ENCODE data around the gene CROCC2. TPM values are rescaled to one million over a fixed set of nuclear protein-coding genes. Genes with fewer than 3 reads are reported as not detected.

Gene CROCC2
- total RNA-seq, 4 donors from 2014 or later = 0.10 TPM; not detected in 3

- DNase-seq (ENCODE audit: low spot score in 2 of 2) = peak; percentile 9 to 76
- TF ChIP-seq, protein P1, sequence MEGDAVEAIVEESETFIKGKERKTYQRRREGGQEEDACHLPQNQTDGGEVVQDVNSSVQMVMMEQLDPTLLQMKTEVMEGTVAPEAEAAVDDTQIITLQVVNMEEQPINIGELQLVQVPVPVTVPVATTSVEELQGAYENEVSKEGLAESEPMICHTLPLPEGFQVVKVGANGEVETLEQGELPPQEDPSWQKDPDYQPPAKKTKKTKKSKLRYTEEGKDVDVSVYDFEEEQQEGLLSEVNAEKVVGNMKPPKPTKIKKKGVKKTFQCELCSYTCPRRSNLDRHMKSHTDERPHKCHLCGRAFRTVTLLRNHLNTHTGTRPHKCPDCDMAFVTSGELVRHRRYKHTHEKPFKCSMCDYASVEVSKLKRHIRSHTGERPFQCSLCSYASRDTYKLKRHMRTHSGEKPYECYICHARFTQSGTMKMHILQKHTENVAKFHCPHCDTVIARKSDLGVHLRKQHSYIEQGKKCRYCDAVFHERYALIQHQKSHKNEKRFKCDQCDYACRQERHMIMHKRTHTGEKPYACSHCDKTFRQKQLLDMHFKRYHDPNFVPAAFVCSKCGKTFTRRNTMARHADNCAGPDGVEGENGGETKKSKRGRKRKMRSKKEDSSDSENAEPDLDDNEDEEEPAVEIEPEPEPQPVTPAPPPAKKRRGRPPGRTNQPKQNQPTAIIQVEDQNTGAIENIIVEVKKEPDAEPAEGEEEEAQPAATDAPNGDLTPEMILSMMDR (IDR thresholded peaks at IDR 0.05) = no peak
- TF ChIP-seq POLR2A (IDR thresholded peaks at IDR 0.05) = no peak
- intact Hi-C loops (cut with DNase I; ENCODE audit: low total_unique reads) = no loop called here
- H3K4me3 ChIP-seq (ENCODE audit: low read depth, poor library complexity, severe bottlenecking) = no peak overlapping the region
- 90 to 91% methylated on average over 26 of the region's 26 CpGs for WGBS, 2 donors
Measured at GRCh38 chr2:241018051-241018891, 112.1 kb downstream of the CROCC2 start.

GRCh38 chr2:241019441-241020139, 113.5 kb downstream of the CROCC2 start:
- DNase-seq (ENCODE audit: low spot score in 2 of 2) = peak; percentile 7 to 64
- no peak overlapping the region for H3K4me3 ChIP-seq (ENCODE audit: low read depth, poor library complexity, severe bottlenecking)
- intact Hi-C loops (cut with DNase I; ENCODE audit: low total_unique reads) = no loop called here
- TF ChIP-seq POLR2A (IDR thresholded peaks at IDR 0.05) = no peak
- TF ChIP-seq, protein P1 (IDR thresholded peaks at IDR 0.05) = no peak
- 96 to 97% methylated on average over 20 of the region's 20 CpGs for WGBS, 2 donors

DNA sequence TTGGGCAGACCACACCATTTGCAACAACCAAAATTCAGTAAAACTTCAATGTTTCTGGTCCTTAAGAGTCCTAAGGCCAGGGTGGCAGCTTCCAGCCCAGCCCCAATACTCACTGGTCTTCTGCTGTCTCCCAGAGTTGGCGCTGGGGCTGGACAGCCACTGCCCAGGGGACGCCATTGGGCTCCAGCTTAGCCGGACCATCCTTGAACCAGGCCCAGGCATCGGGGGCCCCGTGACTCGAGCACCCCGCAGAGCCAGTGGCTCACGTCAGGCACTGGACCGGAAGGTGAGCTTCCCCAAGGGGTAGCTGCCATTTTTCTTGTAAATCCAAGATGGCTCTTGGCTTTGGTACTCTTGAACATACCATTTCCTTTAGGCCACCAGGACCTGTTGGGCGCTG, 114.1 kb downstream of the CROCC2 start:
- 95 to 96% methylated on average over 10 of the region's 10 CpGs for WGBS, 2 donors
- DNase-seq (ENCODE audit: low spot score in 2 of 2) = peak; percentile 4 to 81
- H3K4me3 ChIP-seq (ENCODE audit: low read depth, poor library complexity, severe bottlenecking) = no peak overlapping the region
- intact Hi-C loops (cut with DNase I; ENCODE audit: low total_unique reads) = no loop called here
- TF ChIP-seq, protein P1 (IDR thresholded peaks at IDR 0.05) = no peak

DNA sequence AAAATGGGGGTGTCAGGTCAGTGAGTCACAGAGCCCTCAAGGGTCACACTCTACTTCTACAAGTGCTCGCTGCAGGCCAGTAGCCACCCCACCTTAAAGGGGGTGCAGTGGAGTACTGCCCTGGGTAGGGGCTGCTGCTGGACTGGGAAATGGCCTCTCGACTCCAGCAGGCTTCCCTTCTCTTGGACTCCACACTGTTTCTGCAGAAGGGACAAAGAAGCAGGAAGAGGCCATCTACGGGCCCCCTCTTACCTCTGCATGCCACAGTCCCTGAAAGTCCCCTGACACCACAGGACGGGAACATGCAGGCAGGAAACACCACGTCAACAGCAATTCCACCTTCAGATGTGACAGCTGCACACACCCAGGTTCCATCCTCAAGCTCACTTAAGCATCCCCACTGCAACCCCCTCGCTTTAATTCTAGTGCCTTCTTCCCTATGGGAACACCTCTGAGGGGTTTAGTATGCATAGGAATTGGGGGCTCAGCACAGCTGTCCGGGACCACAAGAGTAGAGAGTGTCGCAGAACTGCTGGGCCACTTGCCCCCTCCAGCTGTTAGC, 114.6 kb downstream of the CROCC2 start:
- peak; percentile 6 to 70 for DNase-seq (ENCODE audit: low spot score in 2 of 2)
- intact Hi-C loops (cut with DNase I; ENCODE audit: low total_unique reads) = no loop called here
- TF ChIP-seq, protein P1 (IDR thresholded peaks at IDR 0.05) = no peak
- TF ChIP-seq POLR2A (IDR thresholded peaks at IDR 0.05) = no peak
- no peak overlapping the region for H3K4me3 ChIP-seq (ENCODE audit: low read depth, poor library complexity, severe bottlenecking)
- WGBS, 2 donors = 88 to 95% methylated on average over 8 of the region's 8 CpGs

DNA sequence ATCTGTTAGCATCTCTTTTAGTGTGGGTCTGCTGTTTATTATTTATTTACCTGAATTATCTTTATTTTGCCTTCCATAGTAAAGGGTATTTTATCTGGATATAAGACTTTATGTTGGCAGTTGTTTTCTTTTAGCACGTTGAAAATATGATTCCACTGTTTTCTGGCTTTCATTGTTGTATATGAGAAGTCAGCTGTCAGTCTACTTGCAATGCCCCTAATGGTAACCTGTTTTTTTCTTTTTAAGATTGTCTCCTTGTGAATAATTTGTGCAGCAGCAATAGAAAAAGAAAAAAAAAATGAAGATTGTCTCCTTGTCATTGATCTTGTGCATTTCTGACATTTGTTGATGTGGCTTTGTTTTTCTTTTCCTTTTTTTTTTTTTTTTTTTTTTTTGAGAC, 119.5 kb downstream of the CROCC2 start:
- no peak overlapping the region for H3K4me3 ChIP-seq (ENCODE audit: low read depth, poor library complexity, severe bottlenecking)
- no peak for TF ChIP-seq POLR2A (IDR thresholded peaks at IDR 0.05)
- TF ChIP-seq, protein P1 (IDR thresholded peaks at IDR 0.05) = no peak
- DNase-seq (ENCODE audit: low spot score in 2 of 2) = no peak
- intact Hi-C loops (cut with DNase I; ENCODE audit: low total_unique reads) = no loop called here
- WGBS, 2 donors = 49 to 75% methylated on average over 1 of the region's 1 CpG

Measured in lower leg skin (tissue), 4 donors.